ENCODE results near the gene RNF213.
A peak's percentile ranks its signal among the peaks of the same experiment; 100 is the strongest.

The RNF213 gene

DNA sequence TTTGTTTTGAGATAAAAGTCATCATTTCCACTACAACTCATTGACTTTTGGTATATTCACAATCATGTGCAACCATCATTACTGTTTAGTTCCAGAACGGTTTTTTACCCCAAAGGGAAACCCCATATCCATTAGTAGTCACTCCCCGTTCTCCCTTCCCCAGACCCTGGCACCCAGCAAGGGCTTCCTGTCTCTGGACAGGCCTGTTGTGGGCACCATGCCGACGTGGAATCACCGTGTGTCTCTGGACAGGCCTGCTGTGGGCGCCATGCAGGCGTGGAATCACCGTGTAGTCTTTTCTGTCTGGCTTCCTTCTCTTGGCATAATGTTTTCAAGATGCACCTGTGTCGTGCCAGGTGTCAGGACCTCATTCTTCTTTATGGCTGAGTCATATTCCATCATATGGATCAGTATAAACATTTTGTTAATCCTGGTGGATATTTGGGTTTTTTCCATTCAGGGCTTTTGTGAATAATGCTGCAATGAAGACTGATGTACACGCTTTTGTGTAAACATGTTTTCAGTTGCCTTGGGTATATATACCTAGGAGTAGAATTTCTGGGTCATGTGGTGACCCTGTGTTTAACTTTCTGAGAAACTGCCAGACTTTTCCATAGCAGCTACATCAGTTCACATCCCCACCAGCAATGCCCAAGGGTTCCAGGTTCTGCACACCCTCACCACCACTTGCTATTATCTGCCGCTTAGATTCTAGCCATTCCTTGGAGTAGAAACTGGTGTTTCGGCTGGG is 173.4 kb downstream of the RNF213 start:
- no peak for DNase-seq (ENCODE audit: low spot score)

DNA sequence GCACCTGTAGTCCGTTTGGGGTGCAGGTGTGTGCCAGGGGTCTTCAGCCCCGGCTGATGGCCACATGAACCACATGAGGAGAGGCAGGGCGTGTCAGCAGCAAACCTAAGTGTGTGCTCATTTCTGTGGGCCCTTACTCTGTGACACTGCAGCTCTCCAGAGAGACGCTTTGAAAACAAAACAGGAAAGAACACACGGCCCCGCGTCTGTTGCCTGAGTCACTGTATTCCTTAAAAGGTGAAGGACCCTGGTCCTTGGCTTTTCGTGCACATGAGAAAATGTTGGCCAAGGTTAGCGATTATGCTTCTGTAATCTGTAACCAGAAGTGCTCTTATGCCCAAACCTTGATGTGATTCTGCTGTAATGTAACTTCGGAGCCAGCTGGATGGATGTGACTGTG is 176.9 kb downstream of the RNF213 start:
- no peak for DNase-seq (ENCODE audit: low spot score)

DNA sequence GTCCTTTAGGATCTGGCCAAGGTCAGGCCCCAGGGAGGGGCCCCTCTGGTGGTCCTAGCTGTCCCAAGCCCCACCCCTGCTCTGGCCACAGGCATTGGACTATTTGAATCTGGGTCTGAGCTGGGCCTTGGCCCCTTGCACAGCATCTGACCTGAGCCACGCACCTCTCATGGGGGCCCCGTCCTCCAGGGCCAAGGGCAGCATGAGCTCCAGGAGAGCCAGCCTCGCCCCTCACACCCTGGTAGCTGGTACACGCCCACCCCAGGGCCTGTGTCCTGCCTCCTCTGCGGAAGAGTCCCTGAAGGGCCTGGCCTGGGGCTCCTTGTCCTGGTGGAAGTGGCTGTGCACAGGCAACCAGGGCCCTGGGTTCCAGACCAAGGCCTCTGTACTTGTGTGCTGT is 178.2 kb downstream of the RNF213 start:
- no peak for DNase-seq (ENCODE audit: low spot score)

DNA sequence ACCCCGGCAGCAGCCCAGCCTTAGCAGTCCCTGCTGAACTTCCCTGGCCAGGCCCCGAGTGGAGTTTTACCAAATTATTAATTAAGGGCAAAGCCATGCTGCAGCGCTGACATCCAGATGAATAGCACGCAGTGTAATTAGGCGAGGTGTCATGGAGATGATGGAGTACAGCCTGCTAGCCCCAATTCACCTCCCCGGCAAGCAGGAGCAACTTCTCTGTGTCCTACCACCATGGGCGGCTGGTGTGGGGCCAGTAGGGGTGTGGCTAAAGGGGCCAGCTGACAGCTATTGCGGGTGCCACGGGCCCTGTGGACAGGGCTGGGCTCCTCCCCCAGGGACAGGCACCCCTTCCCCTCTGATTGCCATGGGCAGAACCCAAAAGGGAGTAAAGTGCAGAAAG is 178.8 kb downstream of the RNF213 start:
- no peak for DNase-seq (ENCODE audit: low spot score)

DNA sequence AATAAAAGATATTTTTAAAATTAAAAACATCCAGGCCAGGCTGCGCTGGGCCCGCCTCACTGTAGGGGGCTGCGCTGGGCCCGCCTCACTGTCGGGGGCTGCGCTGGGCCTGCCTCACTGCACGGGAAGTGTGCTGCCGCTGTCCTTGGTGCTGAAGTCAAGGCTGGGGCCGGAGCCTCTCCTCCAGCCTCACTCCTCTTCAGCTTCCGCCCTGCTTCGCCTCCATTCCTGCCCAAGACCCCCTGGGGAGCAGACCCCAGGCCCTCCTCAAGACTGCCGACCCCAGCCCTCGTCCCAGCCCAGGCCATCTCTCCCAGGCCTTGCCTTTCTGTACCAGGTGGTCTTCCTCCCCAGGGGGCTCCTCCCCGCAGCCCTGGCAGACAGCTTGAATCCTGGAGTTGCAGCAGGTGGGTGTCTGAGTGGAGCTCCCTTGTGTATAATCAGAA is 180.5 kb downstream of the RNF213 start:
- DNase-seq (ENCODE audit: low spot score): peak; percentile 81

DNA sequence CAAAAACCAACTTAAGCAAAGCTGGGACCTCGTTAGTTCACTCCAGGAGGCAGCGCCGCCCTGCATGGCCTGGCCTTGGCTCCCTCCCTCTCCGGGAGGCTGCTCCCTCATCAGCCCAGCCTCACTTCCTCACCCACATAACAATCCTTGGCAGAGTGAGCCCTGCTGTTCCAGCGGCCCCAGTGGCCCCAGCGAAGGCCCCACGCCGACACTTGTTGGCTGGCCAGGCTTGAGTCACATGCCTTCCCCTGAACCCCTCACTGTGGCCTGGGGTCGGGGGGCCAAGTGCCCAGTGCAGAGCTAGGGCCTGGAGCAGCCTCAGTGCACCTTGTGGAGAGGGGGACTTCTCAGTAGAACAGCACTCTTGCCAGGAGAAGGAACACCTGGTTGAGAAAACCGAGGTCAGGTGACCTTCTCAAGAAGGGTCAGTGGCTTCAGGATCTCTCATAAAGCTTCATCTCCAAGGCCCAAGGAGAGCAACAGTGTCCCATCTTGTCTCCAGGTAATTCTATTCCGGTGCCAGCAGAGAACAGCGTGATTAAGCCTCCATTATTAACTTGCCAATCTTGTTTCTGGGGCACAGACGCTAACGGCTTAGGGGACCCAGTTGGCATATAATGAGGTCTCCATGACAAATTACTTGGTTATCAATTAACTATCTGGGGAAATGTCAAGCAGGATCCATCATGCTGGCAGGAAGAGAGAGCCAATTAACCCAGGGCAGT is 181.1 kb downstream of the RNF213 start:
- no peak for DNase-seq (ENCODE audit: low spot score)

DNA sequence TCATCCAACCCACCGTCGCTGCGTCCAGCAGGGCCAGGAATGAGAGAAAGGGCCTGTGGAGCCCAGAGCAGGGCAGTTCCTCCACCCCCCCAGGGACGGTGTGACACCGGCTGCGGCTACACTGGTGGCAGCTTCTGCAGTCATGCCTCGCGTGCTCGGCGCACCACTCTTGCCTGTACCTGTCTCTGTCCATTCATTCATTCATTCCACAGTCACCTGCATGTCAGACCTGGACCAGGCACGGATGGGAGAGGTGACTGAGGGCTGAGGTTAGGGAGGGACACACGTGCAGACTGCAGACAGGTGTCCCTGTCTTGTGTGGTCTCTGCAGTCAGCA is 181.6 kb downstream of the RNF213 start:
- no peak for DNase-seq (ENCODE audit: low spot score)

DNA sequence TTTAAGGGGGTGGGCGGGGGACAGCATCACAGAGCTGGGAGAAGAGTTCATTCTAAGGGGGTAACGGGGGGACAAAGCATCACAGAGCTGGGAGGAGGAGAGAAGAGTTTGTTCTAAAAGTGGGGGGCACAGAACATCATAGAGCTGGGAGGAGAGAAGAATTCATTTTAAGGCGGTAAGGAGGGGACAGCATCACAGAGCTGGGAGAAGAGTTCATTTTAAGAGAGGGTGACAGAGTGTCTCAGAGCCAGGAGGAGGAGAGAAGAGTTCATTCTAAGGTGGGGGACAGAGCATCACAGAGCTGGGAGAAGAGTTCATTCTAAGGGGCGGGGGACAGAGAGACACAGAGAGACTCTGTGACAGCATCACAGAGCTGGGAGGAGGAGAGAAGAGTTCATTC is 182.1 kb downstream of the RNF213 start:
- DNase-seq (ENCODE audit: low spot score): no peak

DNA sequence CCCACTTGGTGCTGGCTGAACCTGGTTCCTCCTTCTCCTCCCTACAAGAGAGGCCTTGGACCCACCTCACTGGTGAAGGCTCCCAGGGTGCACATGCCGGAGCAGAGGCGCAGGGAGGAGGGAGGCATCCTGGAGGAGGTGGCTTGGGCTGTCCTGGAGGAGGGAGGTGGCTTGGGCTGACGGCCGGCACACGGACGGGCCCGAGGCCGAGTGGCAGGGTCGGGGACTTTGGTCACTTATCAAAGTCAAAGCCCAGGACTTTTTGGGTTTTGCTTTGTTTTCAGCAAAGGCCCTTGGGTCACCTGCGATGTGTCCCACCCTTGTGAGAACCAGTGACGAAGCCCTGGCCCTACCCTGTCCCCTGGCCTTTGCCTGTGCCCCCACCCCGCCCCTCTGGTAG is 182.8 kb downstream of the RNF213 start:
- DNase-seq (ENCODE audit: low spot score): no peak

DNA sequence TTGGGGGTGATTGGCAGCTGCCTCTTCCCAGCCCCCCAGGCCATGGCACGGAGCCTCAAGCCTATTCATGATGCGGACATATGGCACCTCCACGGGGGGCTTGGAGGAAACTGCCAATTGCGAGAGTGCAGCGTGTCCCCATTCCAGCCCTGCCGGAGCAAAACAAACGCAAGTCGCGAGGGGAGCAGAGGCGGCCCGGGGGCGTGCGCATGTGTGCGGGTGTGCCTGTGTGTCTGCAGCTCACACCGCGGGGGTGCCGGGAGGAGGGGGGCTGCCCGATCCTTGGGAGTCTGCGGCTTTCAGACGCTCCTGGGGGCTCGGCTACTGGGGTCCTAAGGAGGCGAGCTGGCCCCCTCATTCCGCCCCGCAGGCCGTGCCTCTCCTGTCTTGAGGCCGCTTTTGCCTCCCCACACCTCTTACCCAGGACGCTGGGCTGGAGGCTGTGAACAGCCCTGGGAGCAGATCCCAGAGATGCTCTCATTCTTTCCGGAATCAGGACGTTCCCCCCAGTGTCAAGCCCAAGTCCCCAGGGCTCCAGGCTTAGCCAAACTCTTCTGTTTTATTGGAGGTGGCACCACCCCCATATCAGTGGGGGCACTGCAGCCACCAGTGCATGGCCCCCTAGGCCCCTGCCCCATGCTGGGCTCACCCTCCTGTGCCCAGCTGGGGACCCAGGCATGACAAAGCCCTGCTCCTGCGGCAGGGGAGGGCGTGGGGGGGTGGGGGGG is 183.4 kb downstream of the RNF213 start:
- no peak for DNase-seq (ENCODE audit: low spot score)

DNA sequence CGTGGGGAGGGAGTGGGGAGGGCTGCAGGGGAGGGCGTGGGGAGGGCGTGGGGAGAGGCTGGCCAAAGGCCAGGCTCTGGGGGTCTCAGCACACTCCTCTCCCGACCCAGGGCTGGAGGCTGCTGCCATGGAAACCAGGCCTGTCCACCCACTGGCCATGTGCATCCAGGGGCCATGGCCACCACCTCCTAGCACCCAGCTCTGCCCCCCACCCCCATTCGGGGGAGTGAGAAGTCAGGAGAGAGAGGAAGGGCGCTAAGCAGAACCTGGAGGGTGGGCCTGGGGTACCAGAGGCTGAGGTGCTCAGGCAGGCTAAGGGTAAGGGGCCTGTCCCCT is 184.0 kb downstream of the RNF213 start:
- DNase-seq (ENCODE audit: low spot score): no peak

DNA sequence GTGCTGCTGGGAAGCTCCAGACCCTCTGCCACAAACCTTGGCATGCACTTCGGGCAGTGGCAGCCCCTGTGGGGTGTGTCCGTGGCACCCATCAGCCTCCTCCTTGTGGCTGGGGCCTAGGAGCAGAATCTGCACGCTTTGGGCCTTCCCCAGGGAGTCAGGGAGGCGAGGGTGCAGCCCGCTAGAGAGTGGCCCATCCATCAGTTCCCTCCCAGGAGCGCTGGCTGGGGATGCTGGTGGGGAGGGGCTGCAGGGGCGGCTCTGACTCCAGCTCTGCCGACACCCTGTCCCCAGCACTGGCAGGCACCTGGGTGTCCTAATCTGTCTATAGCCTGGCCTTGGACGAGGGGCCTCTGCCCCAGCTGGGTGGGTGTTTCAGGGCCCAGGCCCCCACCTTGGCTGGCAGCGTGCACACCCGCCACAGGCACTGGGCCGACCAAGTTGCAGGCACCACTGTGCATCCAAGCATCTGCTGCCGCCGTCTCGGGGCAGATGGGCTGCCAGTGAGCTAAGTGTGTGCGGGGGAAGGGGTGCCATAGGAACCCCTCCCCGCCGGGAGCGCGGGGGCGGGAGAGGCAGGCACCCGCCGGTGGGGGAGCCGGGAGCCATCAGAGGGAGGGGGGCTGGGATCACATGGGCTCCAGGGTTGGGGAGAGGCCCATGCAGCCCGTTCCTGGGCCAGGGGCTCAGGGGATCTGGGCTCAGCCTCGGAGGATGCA is 184.5 kb downstream of the RNF213 start:
- DNase-seq (ENCODE audit: low spot score): no peak

DNA sequence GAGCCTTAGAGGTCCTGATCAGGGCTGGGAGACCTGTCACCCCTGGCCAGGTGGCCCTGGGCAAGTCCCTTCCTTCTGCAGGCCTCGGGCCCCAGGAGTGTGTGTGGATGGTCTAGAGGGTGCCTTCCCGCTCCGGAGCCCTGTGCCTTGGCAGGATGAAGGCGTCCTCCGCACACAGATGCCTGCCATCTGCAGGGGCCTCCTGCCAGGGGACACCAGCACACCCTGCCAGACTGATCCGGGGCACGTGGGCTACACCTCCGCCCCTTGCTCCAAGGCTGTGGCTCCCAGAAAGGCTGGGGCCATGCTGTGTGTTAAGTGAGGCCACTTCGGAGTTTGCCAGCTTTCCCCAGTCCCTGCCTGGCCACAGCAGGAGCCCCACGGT is 185.1 kb downstream of the RNF213 start:
- no peak for DNase-seq (ENCODE audit: low spot score)

DNA sequence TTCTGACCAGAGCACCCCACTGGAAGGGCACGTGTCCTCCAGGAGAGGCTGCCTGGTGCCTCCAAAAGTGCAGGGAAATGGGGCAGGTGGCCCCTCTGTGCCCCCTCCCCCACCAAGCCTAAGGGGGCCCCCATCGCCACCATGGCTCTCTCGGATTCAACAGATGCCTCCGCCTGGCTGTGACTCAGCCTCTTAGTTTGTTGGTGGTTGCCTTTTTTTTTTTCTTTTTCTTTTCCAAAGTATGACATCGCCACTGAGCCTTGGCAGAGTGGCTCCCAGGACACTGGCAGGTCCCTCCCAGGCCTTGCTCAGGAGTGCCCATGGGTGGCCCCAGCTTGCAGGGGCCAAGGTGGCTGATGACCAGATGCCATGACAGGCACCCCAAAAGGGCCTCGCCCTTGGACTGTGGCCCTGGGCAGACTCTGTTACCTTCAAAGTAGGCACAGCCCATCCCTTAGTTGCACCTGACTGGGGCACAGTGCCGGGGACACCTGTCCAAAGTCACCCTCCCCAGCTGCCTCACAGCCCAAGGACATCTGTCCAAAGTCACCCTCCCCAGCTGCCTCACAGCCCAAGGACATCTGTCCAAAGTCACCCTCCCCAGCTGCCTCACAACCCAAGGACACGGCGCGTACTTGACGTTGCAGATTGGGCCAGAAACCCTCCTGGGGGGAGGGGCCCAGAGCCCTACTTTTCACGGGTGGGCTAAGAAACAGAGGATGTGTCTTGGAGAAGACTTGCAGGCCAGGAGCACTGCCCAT is 186.2 kb downstream of the RNF213 start:
- no peak for DNase-seq (ENCODE audit: low spot score)

DNA sequence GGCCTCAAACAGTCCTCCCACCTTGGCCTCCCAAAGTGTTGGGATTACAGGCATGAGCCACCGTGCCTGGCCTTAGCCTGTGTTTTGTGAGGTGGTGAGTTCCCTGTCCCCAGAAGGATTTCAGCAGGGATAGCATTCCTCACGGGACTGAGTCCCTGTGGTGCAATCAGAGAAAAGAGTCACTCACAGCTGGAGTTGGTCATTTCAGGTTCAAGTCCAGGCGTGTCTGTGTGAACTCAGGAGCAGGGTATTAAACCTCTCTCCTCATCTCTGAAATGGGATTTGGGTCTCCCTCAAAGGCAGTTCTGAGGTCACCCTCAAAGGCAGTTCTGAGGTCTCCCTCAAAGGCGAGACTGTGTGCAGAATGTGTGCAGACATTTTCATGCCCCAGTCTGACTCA is 187.1 kb downstream of the RNF213 start:
- DNase-seq (ENCODE audit: low spot score): no peak
